Measurements from ENCODE around the gene GOLPH3.
"Not testable (repeated sequence)": the region's sequence is repeated elsewhere in the genome, so short reads cannot be mapped to it uniquely, and the experiment has no call there.

The GOLPH3 gene

GRCh38 chr5:32087086-32088082, 86.7 kb downstream of the GOLPH3 start:
- H3K4me1 ChIP-seq (ENCODE audit: insufficient read depth, low read length, poor library complexity, severe bottlenecking) = no peaks in the 10 kb centered on the region
- no peaks in the 10 kb centered on the region for H3F3A ChIP-seq (ENCODE audit: low read depth)
- no peaks in the 10 kb centered on the region for H3K36me3 ChIP-seq (ENCODE audit: insufficient read depth, low read length)
- H3K79me2 ChIP-seq (ENCODE audit: insufficient read depth, low read length) = no peaks in the 10 kb centered on the region
- H4K20me1 ChIP-seq (ENCODE audit: insufficient read depth, low read length, poor library complexity, severe bottlenecking) = no peaks in the 10 kb centered on the region
- no peaks in the 10 kb centered on the region for H3K9me3 ChIP-seq (ENCODE audit: insufficient read depth, low read depth, low read length)
- H2AFZ ChIP-seq (ENCODE audit: low read length) = no peak overlapping the region
- no peak overlapping the region for H3K4me2 ChIP-seq (ENCODE audit: low read depth, low read length, poor library complexity, severe bottlenecking)
- H3K27me3 ChIP-seq (ENCODE audit: insufficient read depth, low read length, poor library complexity, severe bottlenecking) = no peaks in the 10 kb centered on the region
- no peak overlapping the region for H3K4me3 ChIP-seq (ENCODE audit: low read length, poor library complexity, severe bottlenecking)
- TF ChIP-seq EZH2phosphoT487 (IDR thresholded peaks at IDR 0.05; ENCODE audit: borderline replicate concordance) (no peak), CTCF (conservative IDR thresholded peaks at IDR 0.05; ENCODE audit: low read length) (no peak)
- H3K9me2 ChIP-seq (replicated peaks; ENCODE audit: low read depth, low read length) = no peaks in the 10 kb centered on the region
- no peak overlapping the region for H3K9ac ChIP-seq (ENCODE audit: low read depth, low read length, poor library complexity, severe bottlenecking)

GRCh38 chr5:32083981-32084430, 90.1 kb downstream of the GOLPH3 start:
- Histone ChIP-seq H2AFZ (ENCODE audit: low read length) (no peak overlapping the region), H3K4me3 (ENCODE audit: low read length, poor library complexity, severe bottlenecking) (no peak overlapping the region), H3K36me3 (ENCODE audit: insufficient read depth, low read length) (no peaks in the 10 kb centered on the region), H4K20me1 (ENCODE audit: insufficient read depth, low read length, poor library complexity, severe bottlenecking) (no peaks in the 10 kb centered on the region), H3K9me3 (ENCODE audit: insufficient read depth, low read depth, low read length) (no peaks in the 10 kb centered on the region), H3K27me3 (ENCODE audit: insufficient read depth, low read length, poor library complexity, severe bottlenecking) (no peaks in the 10 kb centered on the region), H3K9ac (ENCODE audit: low read depth, low read length, poor library complexity, severe bottlenecking) (no peak overlapping the region), H3K4me2 (ENCODE audit: low read depth, low read length, poor library complexity, severe bottlenecking) (no peak overlapping the region), H3K9me2 (replicated peaks; ENCODE audit: low read depth, low read length) (no peaks in the 10 kb centered on the region), H3F3A (ENCODE audit: low read depth) (no peaks in the 10 kb centered on the region), H3K4me1 (ENCODE audit: insufficient read depth, low read length, poor library complexity, severe bottlenecking) (no peaks in the 10 kb centered on the region), H3K79me2 (ENCODE audit: insufficient read depth, low read length) (no peaks in the 10 kb centered on the region)
- TF ChIP-seq CTCF (conservative IDR thresholded peaks at IDR 0.05; ENCODE audit: low read length) = no peak
- TF ChIP-seq EZH2phosphoT487 (IDR thresholded peaks at IDR 0.05; ENCODE audit: borderline replicate concordance) = no peak

GRCh38 chr5:32082701-32083100, 91.4 kb downstream of the GOLPH3 start:
- H3K27me3 ChIP-seq (ENCODE audit: insufficient read depth, low read length, poor library complexity, severe bottlenecking) = no peaks in the 10 kb centered on the region
- H3K36me3 ChIP-seq (ENCODE audit: insufficient read depth, low read length) = no peaks in the 10 kb centered on the region
- H3K9me3 ChIP-seq (ENCODE audit: insufficient read depth, low read depth, low read length) = no peaks in the 10 kb centered on the region
- H3K79me2 ChIP-seq (ENCODE audit: insufficient read depth, low read length) = no peaks in the 10 kb centered on the region
- no peaks in the 10 kb centered on the region for H3K9me2 ChIP-seq (replicated peaks; ENCODE audit: low read depth, low read length)
- no peak overlapping the region for H3K4me2 ChIP-seq (ENCODE audit: low read depth, low read length, poor library complexity, severe bottlenecking)
- no peaks in the 10 kb centered on the region for H3K4me1 ChIP-seq (ENCODE audit: insufficient read depth, low read length, poor library complexity, severe bottlenecking)
- no peaks in the 10 kb centered on the region for H4K20me1 ChIP-seq (ENCODE audit: insufficient read depth, low read length, poor library complexity, severe bottlenecking)
- no peak overlapping the region for H3K9ac ChIP-seq (ENCODE audit: low read depth, low read length, poor library complexity, severe bottlenecking)
- TF ChIP-seq CTCF (conservative IDR thresholded peaks at IDR 0.05; ENCODE audit: low read length) (no peak), EZH2phosphoT487 (IDR thresholded peaks at IDR 0.05; ENCODE audit: borderline replicate concordance) (no peak)
- no peak overlapping the region for H2AFZ ChIP-seq (ENCODE audit: low read length)
- no peak overlapping the region for H3K4me3 ChIP-seq (ENCODE audit: low read length, poor library complexity, severe bottlenecking)
- no peaks in the 10 kb centered on the region for H3F3A ChIP-seq (ENCODE audit: low read depth)

- H3K4me2 ChIP-seq (ENCODE audit: low read depth, low read length, poor library complexity, severe bottlenecking); H4K20me1 ChIP-seq (ENCODE audit: insufficient read depth, low read length, poor library complexity, severe bottlenecking); H3K9me2 ChIP-seq (replicated peaks; ENCODE audit: low read depth, low read length); H2AFZ ChIP-seq (ENCODE audit: low read length); H3K4me1 ChIP-seq (ENCODE audit: insufficient read depth, low read length, poor library complexity, severe bottlenecking); H3K9me3 ChIP-seq (ENCODE audit: insufficient read depth, low read depth, low read length); H3K36me3 ChIP-seq (ENCODE audit: insufficient read depth, low read length); H3K4me3 ChIP-seq (ENCODE audit: low read length, poor library complexity, severe bottlenecking); H3F3A ChIP-seq (ENCODE audit: low read depth); H3K27me3 ChIP-seq (ENCODE audit: insufficient read depth, low read length, poor library complexity, severe bottlenecking); H3K79me2 ChIP-seq (ENCODE audit: insufficient read depth, low read length); H3K9ac ChIP-seq (ENCODE audit: low read depth, low read length, poor library complexity, severe bottlenecking): not testable (repeated sequence)
Observed at GRCh38 chr5:32080565-32080964, 93.6 kb downstream of the GOLPH3 start.

GRCh38 chr5:32078855-32079254, 95.3 kb downstream of the GOLPH3 start:
- H2AFZ ChIP-seq (ENCODE audit: low read length); H3F3A ChIP-seq (ENCODE audit: low read depth); H4K20me1 ChIP-seq (ENCODE audit: insufficient read depth, low read length, poor library complexity, severe bottlenecking); H3K9me3 ChIP-seq (ENCODE audit: insufficient read depth, low read depth, low read length); H3K4me2 ChIP-seq (ENCODE audit: low read depth, low read length, poor library complexity, severe bottlenecking); H3K27me3 ChIP-seq (ENCODE audit: insufficient read depth, low read length, poor library complexity, severe bottlenecking); H3K79me2 ChIP-seq (ENCODE audit: insufficient read depth, low read length); H3K9ac ChIP-seq (ENCODE audit: low read depth, low read length, poor library complexity, severe bottlenecking); H3K4me1 ChIP-seq (ENCODE audit: insufficient read depth, low read length, poor library complexity, severe bottlenecking); H3K4me3 ChIP-seq (ENCODE audit: low read length, poor library complexity, severe bottlenecking); H3K9me2 ChIP-seq (replicated peaks; ENCODE audit: low read depth, low read length); H3K36me3 ChIP-seq (ENCODE audit: insufficient read depth, low read length): not testable (repeated sequence)

Data from Loucy (cell line).